H9 (cell line): ENCODE data around the gene MICA. TPM values are rescaled to one million over a fixed set of nuclear protein-coding genes. Genes with fewer than 3 reads are reported as not detected.

Experiments
- DNase-seq: peaks from one replicate; pipeline ENCODE4 v3.0.0-alpha.2; 2017
- H2AFZ ChIP-seq: one replicate; pipeline ENCODE4 v1.6.1; 2013; ENCODE audit warnings: mild to moderate bottlenecking, low read length, control low read depth, moderate library complexity
- H2AK5ac ChIP-seq: 2 replicates; pipeline ENCODE4 v1.6.1; 2013; ENCODE audit warnings: low read length, control low read depth, mixed read lengths; ENCODE audit not compliant: insufficient read length
- H2BK120ac ChIP-seq: one replicate; pipeline ENCODE4 v1.6.1; 2013; ENCODE audit warnings: low read depth, mild to moderate bottlenecking, low read length, control low read depth, inconsistent platforms; ENCODE audit not compliant: poor library complexity, severe bottlenecking
- H2BK12ac ChIP-seq: 2 replicates; pipeline ENCODE4 v1.6.1; 2013; ENCODE audit warnings: low read length, control low read depth, mixed read lengths, low read depth; ENCODE audit not compliant: insufficient read length
- H2BK15ac ChIP-seq: 2 replicates; pipeline ENCODE4 v1.6.1; 2013; ENCODE audit warnings: low read depth, low read length, control low read depth
- H2BK20ac ChIP-seq: one replicate; pipeline ENCODE4 v1.6.1; 2013; ENCODE audit warnings: low read depth, mild to moderate bottlenecking, low read length, control low read depth, inconsistent platforms; ENCODE audit not compliant: poor library complexity, severe bottlenecking
- H2BK5ac ChIP-seq: 2 replicates; pipeline ENCODE4 v1.6.1; 2013; ENCODE audit warnings: low read length, control low read depth, mixed read lengths; ENCODE audit not compliant: insufficient read length
- H3K14ac ChIP-seq: 2 replicates; pipeline ENCODE4 v1.6.1; 2013; ENCODE audit warnings: low read length, control low read depth; ENCODE audit not compliant: insufficient read depth
- H3K18ac ChIP-seq: 2 replicates; pipeline ENCODE4 v1.6.1; 2013; ENCODE audit warnings: low read depth, mild to moderate bottlenecking, mixed read lengths, low read length, control low read depth; ENCODE audit not compliant: insufficient read length
- H3K23ac ChIP-seq: 2 replicates; pipeline ENCODE4 v1.6.1; 2013; ENCODE audit warnings: low read length, control low read depth, mixed read lengths, low read depth; ENCODE audit not compliant: insufficient read length
- H3K23me2 ChIP-seq: 2 replicates; pipeline ENCODE4 v1.6.1; 2013; ENCODE audit warnings: low read depth, mild to moderate bottlenecking, mixed read lengths, low read length, control low read depth; ENCODE audit not compliant: insufficient read length, poor library complexity, severe bottlenecking
- H3K27ac ChIP-seq: 2 replicates; pipeline ENCODE4 v1.5.1; 2013; ENCODE audit warnings: low read length, control low read depth, mixed read lengths, low read depth; ENCODE audit not compliant: insufficient read length
- H3K27me3 ChIP-seq: 2 replicates; pipeline ENCODE4 v1.6.1; 2013; ENCODE audit warnings: low read length, control low read depth, inconsistent platforms; ENCODE audit not compliant: insufficient read depth
- H3K4ac ChIP-seq: 2 replicates; pipeline ENCODE4 v1.6.1; 2013; ENCODE audit warnings: low read depth, mild to moderate bottlenecking, control low read depth, inconsistent platforms, low read length, moderate library complexity
- H3K4me1 ChIP-seq: 2 replicates; pipeline ENCODE4 v1.6.1; 2013; ENCODE audit warnings: low read length, control low read depth, inconsistent platforms; ENCODE audit not compliant: insufficient read depth
- H3K4me2 ChIP-seq: 2 replicates; pipeline ENCODE4 v1.6.1; 2013; ENCODE audit warnings: low read length, control low read depth, mixed read lengths; ENCODE audit not compliant: insufficient read length, insufficient read depth
- H3K56ac ChIP-seq: 2 replicates; pipeline ENCODE4 v1.6.1; 2013; ENCODE audit warnings: low read depth, mild to moderate bottlenecking, mixed read lengths, low read length, control low read depth; ENCODE audit not compliant: insufficient read length
- H3K79me1 ChIP-seq: 2 replicates; pipeline ENCODE4 v1.6.1; 2013; ENCODE audit warnings: low read depth, mild to moderate bottlenecking, moderate library complexity, low read length, control low read depth, inconsistent platforms; ENCODE audit not compliant: insufficient read depth, poor library complexity, severe bottlenecking
- H3K79me2 ChIP-seq: 2 replicates; pipeline ENCODE4 v1.6.1; 2013; ENCODE audit warnings: low read length, control low read depth, inconsistent platforms; ENCODE audit not compliant: insufficient read depth
- H3K9ac ChIP-seq: 2 replicates; pipeline ENCODE4 v1.6.1; 2013; ENCODE audit warnings: low read length, control low read depth, mixed read lengths; ENCODE audit not compliant: insufficient read length; ENCODE audit errors: extremely low read depth
- H3K9me3 ChIP-seq: one replicate; pipeline ENCODE4 v1.6.1; 2013; ENCODE audit warnings: low read depth, low read length, inconsistent platforms; ENCODE audit not compliant: control insufficient read depth
- H3T11ph ChIP-seq: one replicate; pipeline ENCODE4 v1.6.1; 2013; ENCODE audit warnings: mild to moderate bottlenecking, low read length, control low read depth, inconsistent platforms
- H4K20me1 ChIP-seq: one replicate; pipeline ENCODE4 v1.6.1; 2013; ENCODE audit not compliant: control insufficient read depth, insufficient read length, insufficient read depth
- H4K5ac ChIP-seq: 2 replicates; pipeline ENCODE4 v1.6.1; 2013; ENCODE audit warnings: low read depth, mild to moderate bottlenecking, mixed read lengths, low read length, control low read depth; ENCODE audit not compliant: insufficient read length
- H4K8ac ChIP-seq: replicated peaks from 2 replicates; pipeline ENCODE4 v1.6.1; 2013; ENCODE audit warnings: low read length, control low read depth, mixed read lengths, low read depth; ENCODE audit not compliant: insufficient read length
- H4K91ac ChIP-seq: 2 replicates; pipeline ENCODE4 v1.6.1; 2013; ENCODE audit warnings: low read depth, mild to moderate bottlenecking, moderate library complexity, mixed read lengths, low read length, control low read depth; ENCODE audit not compliant: insufficient read length
- H3K27ac Mint-ChIP-seq, 3 experiments: 2 replicates in 2 of 3; 3 replicates in 1 of 3; pipeline ENCODE4 v1.8.0; 2020 to 2021; ENCODE audit warnings: mixed read lengths in 3 of 3, mild to moderate bottlenecking in 1 of 3, moderate library complexity in 1 of 3
- H3K27me3 Mint-ChIP-seq: 2 replicates; pipeline ENCODE4 v1.8.0; 2021; ENCODE audit warnings: low read depth, mild to moderate bottlenecking, moderate library complexity, mixed read lengths
- H3K36me3 Mint-ChIP-seq, 3 experiments: 2 replicates in 2 of 3; 3 replicates in 1 of 3; pipeline ENCODE4 v1.8.0; 2020 to 2021; ENCODE audit warnings: low read depth in 3 of 3, mixed read lengths in 3 of 3; ENCODE audit not compliant: insufficient read depth in 1 of 3
- H3K4me1 Mint-ChIP-seq, 2 experiments: 2 replicates each; pipeline ENCODE4 v1.8.0; 2020; ENCODE audit warnings: mixed read lengths in 2 of 2
- H3K4me3 Mint-ChIP-seq, 2 experiments: 2 replicates in 1 of 2; 3 replicates in 1 of 2; pipeline ENCODE4 v1.8.0; 2020 to 2021; ENCODE audit warnings: mild to moderate bottlenecking in 2 of 2, mixed read lengths in 2 of 2, moderate library complexity in 1 of 2
- H3K9me3 Mint-ChIP-seq, 2 experiments: 2 replicates in 1 of 2; 3 replicates in 1 of 2; pipeline ENCODE4 v1.8.0; 2020; ENCODE audit warnings: mild to moderate bottlenecking in 2 of 2, mixed read lengths in 2 of 2, moderate library complexity in 1 of 2
- total RNA-seq: library from RNA; stranded (reverse); gene quantifications from 2 replicates; pipeline ENCODE4 v1.2.1, GENCODE V29; 2021
- TF ChIP-seq, protein P1 (sequence below): fragments of 200-600 bp; sonication (generic); conservative IDR thresholded peaks from 3 replicates; pipeline ENCODE4 v1.8.0; 2021; ENCODE audit warnings: antibody characterized with exemption, mild to moderate bottlenecking

Gene MICA
- total RNA-seq, 1 experiment from 2014 or later = 8.5 TPM

DNA sequence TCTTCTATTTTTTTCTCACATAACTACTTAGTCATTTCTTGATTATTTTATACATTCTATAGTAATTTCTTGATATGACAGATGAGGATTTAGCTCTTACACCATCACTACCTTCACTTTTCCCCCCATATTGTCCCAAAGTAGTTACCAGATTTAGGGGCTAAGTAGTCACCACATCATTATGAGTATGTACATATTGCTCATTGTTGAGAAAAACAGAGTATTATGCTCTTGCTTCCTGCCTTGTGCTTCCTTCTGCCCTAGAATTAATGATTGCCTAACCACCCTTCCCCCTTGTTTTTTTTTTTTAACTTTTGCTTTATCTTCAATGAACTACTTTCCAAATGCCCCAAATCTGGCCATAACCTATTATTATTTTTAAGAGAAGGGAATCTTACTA, 39.6 kb upstream of the MICA start:
- H3K27me3 ChIP-seq = no peaks in the 10 kb centered on the region

More for the DNA sequence above, 39.6 kb upstream of the MICA start:
- H3K9me3 ChIP-seq = no peaks in the 10 kb centered on the region
- no peak overlapping the region for H4K91ac ChIP-seq
- H3K23ac ChIP-seq = no peak overlapping the region
- H3K79me2 ChIP-seq = no peaks in the 10 kb centered on the region
- Mint-ChIP-seq H3K36me3 (peaks cover 0 to 2% (median 0%) of the 10 kb centered on the region in 3 experiments; a peak in 1 of 7 replicates), H3K9me3 (peaks cover 2 to 3% of the 10 kb centered on the region in 2 experiments; a peak in 4 of 5 replicates), H3K27me3 (peaks cover 95% of the 10 kb centered on the region), H3K4me3 (no peak overlapping the region), H3K4me1 (peaks cover 6% of the 10 kb centered on the region in 2 experiments), H3K27ac (no peak overlapping the region)
- H3K4me1 ChIP-seq = no peaks in the 10 kb centered on the region
- no peaks in the 10 kb centered on the region for H4K20me1 ChIP-seq
- H2BK15ac ChIP-seq = no peak overlapping the region
- peaks cover 3% of the 10 kb centered on the region for H3K23me2 ChIP-seq
- no peak overlapping the region for H3K18ac ChIP-seq
- H2BK5ac ChIP-seq = no peak overlapping the region
- no peak overlapping the region for H3K4ac ChIP-seq
- no peak overlapping the region for H3K9ac ChIP-seq
- H3K79me1 ChIP-seq = no peaks in the 10 kb centered on the region
- H2BK12ac ChIP-seq = no peak overlapping the region
- H3K27ac ChIP-seq = no peak overlapping the region
- H2AFZ ChIP-seq = no peak overlapping the region
- no peak overlapping the region for H3K14ac ChIP-seq
- TF ChIP-seq, protein P1, sequence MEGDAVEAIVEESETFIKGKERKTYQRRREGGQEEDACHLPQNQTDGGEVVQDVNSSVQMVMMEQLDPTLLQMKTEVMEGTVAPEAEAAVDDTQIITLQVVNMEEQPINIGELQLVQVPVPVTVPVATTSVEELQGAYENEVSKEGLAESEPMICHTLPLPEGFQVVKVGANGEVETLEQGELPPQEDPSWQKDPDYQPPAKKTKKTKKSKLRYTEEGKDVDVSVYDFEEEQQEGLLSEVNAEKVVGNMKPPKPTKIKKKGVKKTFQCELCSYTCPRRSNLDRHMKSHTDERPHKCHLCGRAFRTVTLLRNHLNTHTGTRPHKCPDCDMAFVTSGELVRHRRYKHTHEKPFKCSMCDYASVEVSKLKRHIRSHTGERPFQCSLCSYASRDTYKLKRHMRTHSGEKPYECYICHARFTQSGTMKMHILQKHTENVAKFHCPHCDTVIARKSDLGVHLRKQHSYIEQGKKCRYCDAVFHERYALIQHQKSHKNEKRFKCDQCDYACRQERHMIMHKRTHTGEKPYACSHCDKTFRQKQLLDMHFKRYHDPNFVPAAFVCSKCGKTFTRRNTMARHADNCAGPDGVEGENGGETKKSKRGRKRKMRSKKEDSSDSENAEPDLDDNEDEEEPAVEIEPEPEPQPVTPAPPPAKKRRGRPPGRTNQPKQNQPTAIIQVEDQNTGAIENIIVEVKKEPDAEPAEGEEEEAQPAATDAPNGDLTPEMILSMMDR = no peak
- no peak for DNase-seq
- no peak overlapping the region for H2BK20ac ChIP-seq
- H2AK5ac ChIP-seq = no peak overlapping the region
- H3T11ph ChIP-seq = no peak overlapping the region
- H3K4me2 ChIP-seq = no peak overlapping the region
- H3K56ac ChIP-seq = no peak overlapping the region
- no peak overlapping the region for H4K5ac ChIP-seq
- H4K8ac ChIP-seq = no peak overlapping the region
- H2BK120ac ChIP-seq = no peak overlapping the region
